Colonic mucosa (tissue), 4 donors: ENCODE results near the gene UQCRH. TPM values are rescaled to one million over a fixed set of nuclear protein-coding genes. Genes with fewer than 3 reads are reported as not detected.
"Not testable (repeated sequence)": the region's sequence is repeated elsewhere in the genome, so short reads cannot be mapped to it uniquely, and the experiment has no call there.

Experiments
- DNase-seq: peaks from one replicate; pipeline ENCODE4 v3.0.0-alpha.2; 2020
- H3K27ac ChIP-seq: fragments of 200-600 bp; one replicate; pipeline ENCODE4 v1.8.0; 2021
- H3K27me3 ChIP-seq: fragments of 200-600 bp; one replicate; pipeline ENCODE4 v1.8.0; 2021
- H3K36me3 ChIP-seq: fragments of 200-600 bp; one replicate; pipeline ENCODE4 v1.8.0; 2021
- H3K4me1 ChIP-seq: fragments of 200-600 bp; one replicate; pipeline ENCODE4 v1.8.0; 2021; ENCODE audit warnings: mild to moderate bottlenecking
- H3K4me3 ChIP-seq: fragments of 200-600 bp; one replicate; pipeline ENCODE4 v1.8.0; 2021
- H3K9ac ChIP-seq, 2 donors: one replicate each; pipeline ENCODE4 v1.7.0; 2013; ENCODE audit warnings: control low read depth in 2 of 2, low read depth in 2 of 2, low read length in 2 of 2
- H3K9me3 ChIP-seq: fragments of 200-600 bp; one replicate; pipeline ENCODE4 v1.8.0; 2021
- CTCF ChIP-seq: fragments of 200-600 bp; IDR thresholded peaks from one replicate; pipeline ENCODE4 v1.8.0; 2022; ENCODE audit warnings: antibody characterized with exemption, mild to moderate bottlenecking
- intact Hi-C: fragments of 100-400 bp; cut with DNase I; formaldehyde crosslinking; loops from one replicate; pipeline ENCODE4 v1.14.1; 2022
- total RNA-seq, 2 donors: library from RNA; stranded (reverse); fragmentation: NEBNext Ultra II Directional in 1 of 2; extraction: Animal tissue kit (Norgen Biotek cat#: 25700) in 1 of 2; gene quantifications; one replicate each; pipeline ENCODE4 v1.2.1, GENCODE V29; 2021
- donor health status: healthy.
- donor health status: DM: no; HTN: no; CAD: no.
- donor health status: DM: no; HTN: no; CAD: no.

UQCRH gene
- total RNA-seq, 2 donors from 2014 or later: 451 to 502 TPM

GRCh38 chr1:46325285-46326076 lies 22.0 kb downstream of the UQCRH start:
- H3K4me1 ChIP-seq, H3K9ac ChIP-seq, H3K27me3 ChIP-seq, intact Hi-C loops, DNase-seq, H3K36me3 ChIP-seq, H3K4me3 ChIP-seq, H3K27ac ChIP-seq, H3K9me3 ChIP-seq: not testable (repeated sequence)

GRCh38 chr1:46328182-46328581 lies 24.7 kb downstream of the UQCRH start:
- H3K9ac ChIP-seq, intact Hi-C loops, H3K4me1 ChIP-seq, DNase-seq, H3K4me3 ChIP-seq, H3K9me3 ChIP-seq, H3K27ac ChIP-seq, H3K27me3 ChIP-seq, H3K36me3 ChIP-seq: not testable (repeated sequence)

GRCh38 chr1:46329807-46330206 lies 26.3 kb downstream of the UQCRH start:
- DNase-seq, H3K4me3 ChIP-seq, H3K9ac ChIP-seq, H3K4me1 ChIP-seq, intact Hi-C loops, H3K27me3 ChIP-seq, H3K27ac ChIP-seq, H3K9me3 ChIP-seq, H3K36me3 ChIP-seq: not testable (repeated sequence)

GRCh38 chr1:46330381-46330780 lies 26.9 kb downstream of the UQCRH start:
- H3K4me1 ChIP-seq, DNase-seq, H3K4me3 ChIP-seq, H3K27me3 ChIP-seq, H3K9me3 ChIP-seq, intact Hi-C loops, H3K36me3 ChIP-seq, H3K27ac ChIP-seq, H3K9ac ChIP-seq: not testable (repeated sequence)

GRCh38 chr1:46331786-46332540 lies 28.5 kb downstream of the UQCRH start:
- DNase-seq, H3K27ac ChIP-seq, intact Hi-C loops, H3K36me3 ChIP-seq, H3K4me1 ChIP-seq, H3K27me3 ChIP-seq, H3K9me3 ChIP-seq, H3K4me3 ChIP-seq, H3K9ac ChIP-seq: not testable (repeated sequence)

GRCh38 chr1:46333300-46334029 lies 30.0 kb downstream of the UQCRH start:
- Histone ChIP-seq H3K4me3 (no peak overlapping the region), H3K9ac (no peak overlapping the region), H3K9me3 (no peaks in the 10 kb centered on the region), H3K4me1 (no peaks in the 10 kb centered on the region), H3K27ac (no peak overlapping the region), H3K27me3 (no peaks in the 10 kb centered on the region), H3K36me3 (no peaks in the 10 kb centered on the region)
- TF ChIP-seq CTCF: no peak
- peak; percentile 33 for DNase-seq
- intact Hi-C loops: no loop called here

GRCh38 chr1:46334030-46334384 lies 30.5 kb downstream of the UQCRH start:
- H3K9ac ChIP-seq: no peak overlapping the region
- DNase-seq: no peak
- H3K27ac ChIP-seq: no peak overlapping the region
- H3K4me1 ChIP-seq: no peaks in the 10 kb centered on the region
- H3K4me3 ChIP-seq: no peak overlapping the region
- TF ChIP-seq CTCF: no peak
- H3K27me3 ChIP-seq: no peaks in the 10 kb centered on the region
- H3K9me3 ChIP-seq: no peaks in the 10 kb centered on the region
- no peaks in the 10 kb centered on the region for H3K36me3 ChIP-seq
- intact Hi-C loops: no loop called here
